Embryonic facial prominence (tissue), 1 donor: Measurements from ENCODE around the gene EBF3.
A peak's percentile ranks its signal among the peaks of the same experiment; 100 is the strongest.

Experiments
- DNase-seq: peaks from one replicate; pipeline ENCODE4 v3.0.0-alpha.2; 2016; ENCODE audit errors: extremely low spot score

EBF3 gene

GRCh38 chr10:129963641-129964501 lies at the start of gene EBF3:
Gene EBF3 (minus strand): TSS chr10:129964274. CDS start chr10:129963768, 506 bp downstream.
- DNase-seq = peak; percentile 76

DNA sequence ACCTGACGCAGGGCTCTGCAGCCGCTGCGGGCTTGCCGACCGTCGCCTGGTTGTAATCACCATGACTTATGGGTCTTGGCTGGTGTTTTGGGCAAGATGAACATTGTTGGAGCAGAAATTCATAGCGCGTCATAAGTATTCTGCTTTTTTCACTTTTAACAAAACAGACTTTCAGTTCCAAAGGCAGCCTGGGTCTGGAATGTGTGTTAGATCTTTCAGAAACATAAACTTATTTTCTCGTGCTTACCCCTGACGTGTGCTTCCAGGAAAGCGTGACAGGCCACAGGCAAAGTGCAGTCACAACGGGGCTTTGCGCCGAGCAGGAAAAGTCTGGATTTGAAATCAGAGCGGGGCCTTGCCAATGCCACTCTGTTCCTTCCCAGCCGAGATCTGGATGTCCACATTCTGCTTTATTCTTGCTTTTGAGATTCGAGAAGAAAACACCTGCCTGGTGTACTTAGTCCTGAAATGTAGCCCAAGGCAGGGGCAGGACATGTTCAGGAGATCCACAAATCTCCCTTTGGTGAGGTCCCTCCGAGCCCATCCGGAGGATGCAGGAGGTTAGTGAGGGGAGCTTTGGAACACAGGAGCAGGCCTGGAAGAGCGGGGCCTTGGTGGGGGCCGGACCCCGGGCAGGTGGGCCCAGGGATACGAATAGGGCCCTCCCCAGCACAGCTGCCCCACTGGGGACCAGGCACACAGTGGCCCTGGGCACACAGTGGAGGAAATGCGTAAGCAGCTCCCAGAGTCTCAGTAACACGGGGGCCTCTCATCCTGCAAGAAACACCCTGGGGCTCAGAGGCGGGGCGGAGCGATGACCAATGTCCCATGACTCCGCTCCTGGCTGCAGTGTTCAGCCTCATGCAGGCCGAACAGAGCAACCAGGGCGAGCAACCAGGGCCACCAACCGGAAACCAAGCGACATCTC lies 49.5 kb upstream of the EBF3 start:
- no peak for DNase-seq

DNA sequence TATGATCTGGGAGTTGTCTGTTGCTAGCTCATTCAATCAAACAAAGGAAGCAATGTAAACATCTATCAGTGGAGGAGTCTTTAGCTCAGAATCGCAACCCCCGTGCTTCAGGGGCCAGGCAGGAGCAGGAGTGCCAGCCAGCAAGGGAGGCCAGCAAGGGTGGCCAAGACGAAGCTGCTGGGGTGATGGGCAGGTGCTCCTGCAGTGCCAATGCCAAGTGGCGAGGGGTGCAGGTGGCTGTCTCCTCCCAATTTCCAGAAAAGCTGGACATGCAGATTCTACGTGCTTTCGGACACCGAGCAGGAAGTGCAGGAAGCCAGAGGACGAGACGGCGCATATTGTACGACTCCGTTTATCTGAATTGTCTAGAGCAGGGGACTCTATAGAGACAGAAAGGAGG lies 48.1 kb upstream of the EBF3 start:
- DNase-seq = no peak

DNA sequence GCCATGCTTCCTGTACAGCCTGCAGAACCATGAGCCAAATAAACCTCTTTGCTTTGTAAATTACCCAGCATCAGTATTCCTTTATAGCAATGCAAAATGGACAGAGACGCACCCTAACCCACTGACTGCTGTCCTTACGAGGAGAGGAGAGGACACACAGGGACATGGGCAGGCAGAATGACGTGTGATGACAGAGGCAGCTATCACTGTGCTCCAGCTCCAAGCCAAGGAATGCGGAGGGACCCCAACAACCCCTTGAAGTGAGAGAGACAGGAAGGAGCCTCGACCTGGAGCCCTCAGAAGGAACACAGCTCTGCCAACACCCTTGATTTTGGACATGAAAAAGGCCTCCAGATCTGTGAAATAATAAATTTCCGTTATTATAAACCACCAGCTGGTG lies 46.6 kb upstream of the EBF3 start:
- no peak for DNase-seq

DNA sequence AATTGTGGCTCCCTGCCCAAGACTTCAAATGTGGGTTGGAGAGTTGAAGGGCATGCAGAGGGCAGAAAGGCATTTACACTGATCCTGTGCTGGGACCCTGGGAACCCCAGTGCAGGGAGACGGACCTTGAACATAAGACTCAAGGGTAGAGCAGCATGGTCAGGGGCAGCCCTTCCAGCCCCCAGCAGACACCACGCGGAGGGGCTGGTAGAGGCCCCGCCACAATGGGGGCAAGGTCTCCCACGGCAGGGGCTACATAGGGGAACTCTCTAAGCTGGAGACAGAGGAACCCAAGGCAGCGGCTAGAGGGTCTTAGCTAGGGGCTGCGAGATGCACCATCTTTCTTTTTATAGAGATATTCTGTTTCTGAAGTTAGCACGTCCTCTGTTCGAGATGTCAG lies 45.2 kb upstream of the EBF3 start:
- DNase-seq = no peak

DNA sequence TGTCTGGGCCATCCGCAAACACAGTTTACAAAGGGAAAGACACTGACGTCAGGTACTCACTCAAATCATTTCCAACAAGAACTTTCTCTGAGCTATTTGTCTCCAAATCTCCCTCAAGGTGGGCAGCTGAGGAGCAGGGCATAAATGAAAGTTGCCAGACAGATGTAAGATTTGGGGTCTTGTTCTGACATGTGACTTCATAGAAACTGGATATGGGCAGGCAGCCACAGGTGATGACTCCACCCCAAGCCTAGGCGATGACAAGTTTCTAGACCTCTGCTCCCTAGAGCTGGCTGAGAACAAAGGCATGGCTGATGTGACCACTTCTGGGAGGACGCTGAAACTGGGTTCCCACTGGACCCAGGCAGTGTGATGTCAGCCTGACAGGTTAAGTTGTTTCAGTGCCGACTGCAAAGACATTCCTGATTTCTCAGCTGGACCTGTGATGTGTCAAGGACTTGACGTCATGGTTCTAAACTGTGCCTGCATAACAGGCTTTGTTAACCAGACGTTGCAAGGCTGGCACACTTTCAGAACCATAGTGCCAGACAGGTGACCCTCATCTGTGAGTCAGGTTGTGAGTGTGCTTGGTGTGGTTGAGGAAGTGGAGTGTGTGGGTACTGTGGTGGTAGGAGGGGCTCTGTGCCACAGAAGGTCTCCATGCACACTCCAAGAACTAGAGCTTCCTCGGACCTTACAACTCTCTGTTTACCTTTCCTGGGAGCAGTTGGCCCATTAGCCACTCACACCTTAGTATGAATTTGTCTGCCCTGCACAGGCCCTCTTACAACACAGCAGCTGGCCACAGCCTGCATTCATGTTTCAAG lies 39.9 kb upstream of the EBF3 start:
- no peak for DNase-seq

GRCh38 chr10:130003166-130003565 lies 39.1 kb upstream of the EBF3 start:
- no peak for DNase-seq

- no peak for DNase-seq
Measured at GRCh38 chr10:130002606-130003005, 38.5 kb upstream of the EBF3 start.

GRCh38 chr10:130000918-130001317 lies 36.8 kb upstream of the EBF3 start:
- no peak for DNase-seq

DNA sequence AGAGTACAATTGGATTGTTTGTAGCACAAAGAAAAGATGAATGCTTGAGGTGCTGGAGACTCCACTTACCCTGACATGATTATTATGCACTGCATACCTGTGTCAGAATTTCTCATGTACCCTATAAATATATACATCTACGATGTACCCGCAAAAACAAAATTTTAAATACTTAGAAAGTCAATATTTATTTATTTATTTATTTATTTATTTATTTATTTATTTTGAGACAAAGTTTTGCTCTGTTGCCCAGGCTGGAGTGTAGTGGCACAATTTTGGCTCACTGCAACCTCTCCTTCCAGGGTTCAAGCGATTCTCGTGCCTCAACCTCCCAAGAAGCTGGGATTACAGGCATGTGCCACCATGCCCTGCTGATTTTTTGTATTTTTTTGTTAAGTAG lies 35.1 kb upstream of the EBF3 start:
- no peak for DNase-seq

- no peak for DNase-seq
Measured at GRCh38 chr10:129993621-129994020, 29.5 kb upstream of the EBF3 start.

DNA sequence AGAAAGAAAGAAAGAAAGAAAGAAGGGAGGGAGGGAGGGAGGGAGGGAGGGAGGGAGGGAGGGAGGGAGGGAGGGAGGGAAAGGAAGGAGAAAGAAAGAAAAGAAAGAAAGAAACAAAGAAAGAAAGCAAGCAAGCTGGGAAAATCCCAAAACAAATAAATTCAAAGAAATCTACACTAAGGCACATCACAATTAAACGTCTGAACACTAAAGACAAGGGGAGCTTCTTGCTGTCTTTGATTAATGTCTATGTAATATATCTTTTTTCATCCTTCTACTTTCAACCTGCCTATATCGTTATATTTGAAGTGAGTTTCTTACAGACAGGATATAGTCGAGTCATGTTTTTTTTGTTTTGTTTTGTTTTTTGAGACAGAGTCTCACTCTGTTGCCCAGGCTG lies 28.3 kb upstream of the EBF3 start:
- no peak for DNase-seq

- DNase-seq = no peak
Measured at GRCh38 chr10:129982825-129983224, 18.8 kb upstream of the EBF3 start.

- no peak for DNase-seq
Measured at GRCh38 chr10:129978980-129979379, 14.9 kb upstream of the EBF3 start.

- no peak for DNase-seq
Measured at GRCh38 chr10:129978322-129978721, 14.2 kb upstream of the EBF3 start.

DNA sequence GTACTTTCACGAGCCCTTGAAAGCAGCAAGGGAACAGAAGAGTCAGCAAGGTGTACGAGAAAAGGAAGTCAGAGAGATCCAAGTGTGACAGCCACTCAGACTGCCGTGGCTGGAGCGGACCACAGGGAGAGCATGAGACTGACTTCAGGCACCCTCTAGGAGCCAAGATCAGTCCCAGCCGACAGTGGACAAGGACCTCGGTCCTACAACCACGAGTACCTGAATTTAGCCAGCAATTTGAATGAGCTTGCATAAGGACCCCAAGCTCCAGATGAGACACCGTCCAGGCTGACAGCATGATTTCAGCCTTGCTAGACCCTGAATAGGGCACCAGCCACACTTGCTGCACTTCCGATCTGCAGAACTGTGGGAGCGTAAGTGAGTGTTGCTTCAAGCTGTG lies 13.7 kb upstream of the EBF3 start:
- no peak for DNase-seq

DNA sequence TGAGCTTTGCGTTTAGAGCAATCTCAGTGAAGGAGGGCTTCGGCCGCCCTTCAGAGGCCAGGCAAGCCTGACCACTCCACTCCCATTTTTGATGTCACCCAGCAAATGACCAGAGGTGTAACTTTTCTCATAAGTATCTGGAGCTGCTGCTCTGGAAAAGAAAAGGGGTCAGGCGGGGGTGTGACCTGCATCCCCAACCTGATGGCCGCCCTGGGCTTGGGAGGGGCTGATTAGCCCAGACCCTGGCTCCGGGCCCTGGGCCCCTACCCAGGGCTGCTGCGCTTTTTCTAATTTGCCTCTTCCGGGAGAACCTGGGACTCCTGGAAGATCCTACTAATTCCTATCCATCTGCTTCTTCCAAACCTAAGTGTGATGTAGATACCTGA lies 9.6 kb upstream of the EBF3 start:
- DNase-seq = no peak

- no peak for DNase-seq
Measured at GRCh38 chr10:129972966-129973673, 9.0 kb upstream of the EBF3 start.

GRCh38 chr10:129972145-129972965 lies 8.3 kb upstream of the EBF3 start:
- DNase-seq = no peak

DNA sequence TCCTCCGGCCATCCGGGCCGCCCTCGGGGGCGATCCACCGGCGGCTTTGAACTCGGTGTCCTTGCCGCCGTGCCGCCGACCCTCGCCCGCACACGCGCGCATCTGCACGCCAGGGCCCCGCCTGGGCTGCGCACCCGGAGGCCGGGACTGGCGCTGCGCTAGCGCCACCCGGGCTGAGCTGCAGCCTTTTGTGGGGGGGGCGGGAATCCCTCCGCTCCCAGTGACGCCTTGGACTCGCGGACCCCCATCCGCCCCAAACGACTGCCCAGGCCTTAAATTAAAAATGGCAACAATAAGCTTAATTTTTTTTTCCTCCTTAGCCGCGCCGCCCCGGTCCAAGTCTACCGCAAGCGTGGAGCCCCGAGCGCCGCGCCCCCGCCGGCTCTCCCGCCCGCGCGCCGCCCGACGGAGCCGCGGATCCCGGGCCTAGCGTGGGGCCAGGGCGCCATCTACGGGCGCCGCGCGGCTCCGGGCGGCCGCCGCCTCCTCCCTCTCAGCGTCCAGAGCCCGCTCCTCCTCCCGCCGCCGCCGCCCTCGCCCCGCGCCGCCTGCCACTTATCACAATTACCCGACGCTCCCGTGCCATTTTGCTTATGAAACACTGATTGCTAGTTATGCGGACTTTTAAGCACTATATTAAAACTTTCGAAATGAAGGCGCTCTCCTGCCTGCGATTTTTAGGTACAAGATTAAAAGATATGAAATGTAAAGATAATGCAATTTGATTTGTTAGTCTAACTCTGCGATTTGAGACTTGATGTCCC lies 7.5 kb upstream of the EBF3 start:
- no peak for DNase-seq
